ENCODE measurements around the gene ZNF106. TPM values are rescaled to one million over a fixed set of nuclear protein-coding genes. Genes with fewer than 3 reads are reported as not detected.

ZNF106 gene
- total RNA-seq, 1 donor from 2014 or later, result 38.1 TPM

DNA sequence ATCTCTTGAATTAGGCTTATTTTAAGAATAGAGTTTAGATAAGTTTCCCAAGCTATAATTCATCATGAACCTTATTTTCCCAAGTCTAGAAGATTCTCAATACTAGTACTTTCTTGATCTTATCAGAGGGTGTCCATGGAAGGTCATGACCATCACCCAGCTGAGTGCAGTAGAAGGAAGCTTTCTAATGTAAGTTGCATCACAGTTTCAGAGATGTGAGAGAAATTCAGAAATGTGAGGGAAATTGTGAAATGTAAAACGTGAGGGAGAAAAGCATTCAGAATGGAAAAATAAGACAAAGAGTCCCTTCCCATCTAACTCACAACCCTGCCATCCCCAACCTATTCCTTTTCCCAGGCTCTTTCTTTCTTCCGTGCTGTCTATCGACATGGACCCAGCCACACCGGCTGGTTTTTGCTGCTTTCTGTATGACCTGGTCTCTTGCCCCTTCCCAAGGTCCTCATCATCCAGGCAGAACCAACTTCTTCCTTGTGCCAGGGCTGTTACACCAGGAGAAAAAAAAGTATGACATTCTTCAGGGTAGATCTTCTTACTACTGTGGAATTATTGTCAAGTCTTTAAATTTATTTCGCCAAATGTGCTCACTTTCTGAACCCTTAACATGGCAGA lies 124.9 kb downstream of the ZNF106 start:
- intact Hi-C loops (cut with DNase I), result no loop called here

DNA sequence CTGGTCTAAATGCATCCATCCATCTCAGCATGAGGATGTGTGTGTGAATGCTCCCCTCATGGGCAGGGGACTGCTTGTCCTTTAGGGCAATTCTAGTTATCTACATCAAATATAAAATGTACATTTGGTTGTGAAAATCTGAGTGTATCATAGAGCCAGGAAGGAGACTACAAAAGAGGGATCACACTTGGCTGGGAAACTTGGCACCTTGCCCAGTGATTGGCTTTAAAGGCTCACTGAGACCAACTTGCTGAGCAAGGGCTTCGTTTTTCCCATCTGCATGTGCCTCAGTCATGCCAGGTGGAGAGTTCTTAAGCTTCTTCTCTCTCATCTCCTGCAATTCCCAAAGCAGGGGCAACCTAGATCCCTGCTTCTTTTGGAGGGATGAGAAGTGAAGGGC lies 126.4 kb downstream of the ZNF106 start:
- intact Hi-C loops (cut with DNase I), result no loop called here
- TF ChIP-seq, protein P1, sequence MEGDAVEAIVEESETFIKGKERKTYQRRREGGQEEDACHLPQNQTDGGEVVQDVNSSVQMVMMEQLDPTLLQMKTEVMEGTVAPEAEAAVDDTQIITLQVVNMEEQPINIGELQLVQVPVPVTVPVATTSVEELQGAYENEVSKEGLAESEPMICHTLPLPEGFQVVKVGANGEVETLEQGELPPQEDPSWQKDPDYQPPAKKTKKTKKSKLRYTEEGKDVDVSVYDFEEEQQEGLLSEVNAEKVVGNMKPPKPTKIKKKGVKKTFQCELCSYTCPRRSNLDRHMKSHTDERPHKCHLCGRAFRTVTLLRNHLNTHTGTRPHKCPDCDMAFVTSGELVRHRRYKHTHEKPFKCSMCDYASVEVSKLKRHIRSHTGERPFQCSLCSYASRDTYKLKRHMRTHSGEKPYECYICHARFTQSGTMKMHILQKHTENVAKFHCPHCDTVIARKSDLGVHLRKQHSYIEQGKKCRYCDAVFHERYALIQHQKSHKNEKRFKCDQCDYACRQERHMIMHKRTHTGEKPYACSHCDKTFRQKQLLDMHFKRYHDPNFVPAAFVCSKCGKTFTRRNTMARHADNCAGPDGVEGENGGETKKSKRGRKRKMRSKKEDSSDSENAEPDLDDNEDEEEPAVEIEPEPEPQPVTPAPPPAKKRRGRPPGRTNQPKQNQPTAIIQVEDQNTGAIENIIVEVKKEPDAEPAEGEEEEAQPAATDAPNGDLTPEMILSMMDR (IDR thresholded peaks at IDR 0.05), result no peak
- TF ChIP-seq POLR2A (IDR thresholded peaks at IDR 0.05) (no peak), POLR2AphosphoS5 (IDR thresholded peaks at IDR 0.05; ENCODE audit: insufficient read depth in 1 of 2, low read depth in 1 of 2) (no peak)
- Histone ChIP-seq H3K4me1 (no peaks in the 10 kb centered on the region), H3K4me3 (no peak overlapping the region), H3K9me3 (no peaks in the 10 kb centered on the region), H3K36me3 (no peaks in the 10 kb centered on the region), H3K27ac (no peak overlapping the region), H3K27me3 (no peaks in the 10 kb centered on the region)
- DNase-seq (ENCODE audit: extremely low spot score in 2 of 2), result no peak

More for the DNA sequence above, 124.9 kb downstream of the ZNF106 start:
- Histone ChIP-seq H3K4me3 (no peak overlapping the region), H3K27me3 (no peaks in the 10 kb centered on the region), H3K4me1 (no peaks in the 10 kb centered on the region), H3K9me3 (no peaks in the 10 kb centered on the region), H3K36me3 (no peaks in the 10 kb centered on the region), H3K27ac (no peak overlapping the region)
- no peak for DNase-seq (ENCODE audit: extremely low spot score in 2 of 2)
- TF ChIP-seq POLR2AphosphoS5 (IDR thresholded peaks at IDR 0.05; ENCODE audit: insufficient read depth in 1 of 2, low read depth in 1 of 2), result no peak
- no peak for TF ChIP-seq POLR2A (IDR thresholded peaks at IDR 0.05)
- TF ChIP-seq, protein P1 (IDR thresholded peaks at IDR 0.05), result no peak

DNA sequence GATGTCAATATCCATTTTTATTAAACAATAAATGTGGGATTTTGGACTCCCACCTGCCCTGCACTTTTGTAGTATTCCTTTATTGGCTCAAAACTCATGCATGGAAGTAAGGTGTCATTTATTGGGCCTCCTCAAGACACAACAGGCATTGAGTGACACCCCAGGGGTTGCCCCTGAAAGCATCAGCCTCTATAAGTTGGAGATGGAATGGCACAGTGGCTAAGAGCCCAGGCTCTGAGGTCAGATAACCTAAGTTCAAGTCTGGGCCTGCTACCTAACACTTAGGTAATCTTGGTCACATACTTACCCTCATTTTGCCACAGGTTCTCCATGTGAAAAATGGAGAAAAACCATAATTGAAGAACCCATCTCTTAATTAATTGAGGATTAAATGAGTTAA lies 127.0 kb downstream of the ZNF106 start:
- Histone ChIP-seq H3K4me1 (no peaks in the 10 kb centered on the region), H3K27me3 (no peaks in the 10 kb centered on the region), H3K36me3 (no peaks in the 10 kb centered on the region), H3K4me3 (no peak overlapping the region), H3K9me3 (no peaks in the 10 kb centered on the region), H3K27ac (no peak overlapping the region)
- no peak for DNase-seq (ENCODE audit: extremely low spot score in 2 of 2)
- intact Hi-C loops (cut with DNase I), result no loop called here
- TF ChIP-seq, protein P1 (IDR thresholded peaks at IDR 0.05), result no peak
- TF ChIP-seq POLR2AphosphoS5 (IDR thresholded peaks at IDR 0.05; ENCODE audit: insufficient read depth in 1 of 2, low read depth in 1 of 2), result no peak
- TF ChIP-seq POLR2A (IDR thresholded peaks at IDR 0.05), result no peak

DNA sequence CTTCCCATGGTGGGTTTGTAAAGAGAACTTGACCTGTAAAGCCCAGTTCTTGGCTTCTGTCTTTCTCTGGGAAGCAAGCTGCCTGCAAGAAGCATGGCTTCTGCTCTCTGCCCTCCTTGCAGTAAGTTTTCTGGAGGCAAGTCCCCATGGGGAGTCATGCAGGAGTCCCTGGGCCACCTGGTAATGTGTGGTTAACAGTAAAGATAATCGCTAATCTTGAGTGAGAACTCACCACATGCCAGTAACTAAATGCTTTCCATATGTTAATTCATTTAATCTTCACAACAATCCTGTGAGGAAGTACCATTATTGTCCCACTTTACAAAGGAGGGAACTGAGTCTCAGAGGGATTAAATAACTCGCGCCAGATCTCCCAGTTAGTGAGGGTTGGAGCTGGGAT lies 127.5 kb downstream of the ZNF106 start:
- DNase-seq (ENCODE audit: extremely low spot score in 2 of 2), result no peak
- no peaks in the 10 kb centered on the region for H3K36me3 ChIP-seq
- no peaks in the 10 kb centered on the region for H3K9me3 ChIP-seq
- no peak for TF ChIP-seq POLR2A (IDR thresholded peaks at IDR 0.05)
- TF ChIP-seq, protein P1 (IDR thresholded peaks at IDR 0.05), result no peak
- H3K4me3 ChIP-seq, result no peak overlapping the region
- intact Hi-C loops (cut with DNase I), result no loop called here
- H3K27ac ChIP-seq, result no peak overlapping the region
- no peaks in the 10 kb centered on the region for H3K27me3 ChIP-seq
- H3K4me1 ChIP-seq, result no peaks in the 10 kb centered on the region

Small RNA genes within 50 kb of the gene (small RNA-seq; reads per million reads assigned to genes)
- not detected for gene RNU6-188P

Other genes starting within 250 kb of the ZNF106 start
- 23.1 TPM for gene GANC, start 217.9 kb downstream of the ZNF106 start, total RNA-seq
- gene TMEM87A, start 217.7 kb downstream of the ZNF106 start, total RNA-seq, result 45.2 TPM
- gene CAPN3, start 131.6 kb downstream of the ZNF106 start, total RNA-seq, result 18.4 TPM
- 60.9 TPM for gene SNAP23, start 4.5 kb upstream of the ZNF106 start, total RNA-seq
- 25.3 TPM for gene LRRC57, start 57.7 kb upstream of the ZNF106 start, total RNA-seq
- 25.8 TPM for gene HAUS2, start 57.7 kb upstream of the ZNF106 start, total RNA-seq
- 35.1 TPM for gene STARD9, start 84.5 kb upstream of the ZNF106 start, total RNA-seq
- 10.3 TPM for gene CDAN1, start 246.0 kb upstream of the ZNF106 start, total RNA-seq

All from vagina (tissue), 2 donors.